Ovary (tissue), 3 donors: ENCODE measurements around the gene STC2.
"Not testable (repeated sequence)": the region's sequence is repeated elsewhere in the genome, so short reads cannot be mapped to it uniquely, and the experiment has no call there.

ENCODE experiments used
- POLR2A ChIP-seq: fragments of 450-650 bp; IDR thresholded peaks from one replicate; pipeline ENCODE4 v1.6.1; 2017; ENCODE audit warnings: antibody characterized with exemption, mild to moderate bottlenecking, moderate library complexity
- TF ChIP-seq, protein P1 (sequence below), 3 donors: fragments of 450-650 bp in 2 of 3; fragments of 200-600 bp in 1 of 3; IDR thresholded peaks; one replicate each; pipeline versions ENCODE4 v1.5.1 to v1.8.0; 2016 to 2022; ENCODE audit warnings: antibody characterized with exemption in 3 of 3, mild to moderate bottlenecking in 1 of 3
- donor health status: DM: no; HTN: no; CAD: no.

DNA sequence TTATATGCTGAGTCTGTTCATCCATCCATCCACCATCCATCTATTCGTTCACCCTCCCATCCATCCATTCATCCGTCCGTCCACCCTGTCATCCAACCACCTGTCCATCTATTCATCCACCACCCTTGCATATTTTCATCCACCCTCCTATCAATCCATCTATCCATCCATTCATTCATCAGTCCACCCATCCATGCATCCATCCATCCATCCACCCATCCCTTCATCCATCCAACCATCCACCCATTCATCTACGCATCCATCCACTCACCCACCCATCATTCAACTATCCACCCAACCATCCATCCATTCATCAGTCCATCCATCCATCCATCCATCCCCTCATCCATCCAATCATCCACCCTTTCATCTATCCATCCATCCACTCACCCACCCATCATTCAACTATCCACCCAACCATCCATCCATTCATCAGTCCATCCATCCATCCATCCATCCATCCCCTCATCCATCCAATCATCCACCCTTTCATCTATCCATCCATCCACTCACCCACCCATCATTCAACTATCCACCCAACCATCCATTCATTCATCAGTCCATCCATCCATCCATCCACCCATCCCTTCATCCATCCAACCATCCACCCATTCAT, 43.8 kb downstream of the STC2 start:
- TF ChIP-seq, protein P1, sequence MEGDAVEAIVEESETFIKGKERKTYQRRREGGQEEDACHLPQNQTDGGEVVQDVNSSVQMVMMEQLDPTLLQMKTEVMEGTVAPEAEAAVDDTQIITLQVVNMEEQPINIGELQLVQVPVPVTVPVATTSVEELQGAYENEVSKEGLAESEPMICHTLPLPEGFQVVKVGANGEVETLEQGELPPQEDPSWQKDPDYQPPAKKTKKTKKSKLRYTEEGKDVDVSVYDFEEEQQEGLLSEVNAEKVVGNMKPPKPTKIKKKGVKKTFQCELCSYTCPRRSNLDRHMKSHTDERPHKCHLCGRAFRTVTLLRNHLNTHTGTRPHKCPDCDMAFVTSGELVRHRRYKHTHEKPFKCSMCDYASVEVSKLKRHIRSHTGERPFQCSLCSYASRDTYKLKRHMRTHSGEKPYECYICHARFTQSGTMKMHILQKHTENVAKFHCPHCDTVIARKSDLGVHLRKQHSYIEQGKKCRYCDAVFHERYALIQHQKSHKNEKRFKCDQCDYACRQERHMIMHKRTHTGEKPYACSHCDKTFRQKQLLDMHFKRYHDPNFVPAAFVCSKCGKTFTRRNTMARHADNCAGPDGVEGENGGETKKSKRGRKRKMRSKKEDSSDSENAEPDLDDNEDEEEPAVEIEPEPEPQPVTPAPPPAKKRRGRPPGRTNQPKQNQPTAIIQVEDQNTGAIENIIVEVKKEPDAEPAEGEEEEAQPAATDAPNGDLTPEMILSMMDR (IDR thresholded peaks at IDR 0.05) = not testable (repeated sequence)
- TF ChIP-seq POLR2A = not testable (repeated sequence)
